HG03457 (cell line): ENCODE data around the gene EYA3.

ENCODE experiments used
- ATAC-seq: cut with Tn5 transposase; IDR thresholded peaks from one replicate; pipeline ENCODE4 v1.9.1; 2021; ENCODE audit warnings: moderate number of reproducible peaks; ENCODE audit not compliant: unreplicated experiment

EYA3 gene

GRCh38 chr1:28088168-28088961 lies at the start of gene EYA3:
Gene EYA3 (minus strand): TSS chr1:28088610. CDS start chr1:28058026, 30,584 bp downstream.
- ATAC-seq: peak; percentile 76

GRCh38 chr1:28136922-28137613 lies 48.7 kb upstream of the EYA3 start:
- no peak for ATAC-seq

- no peak for ATAC-seq
Observed at GRCh38 chr1:28136169-28136921, 47.9 kb upstream of the EYA3 start.

- ATAC-seq: no peak
Observed at GRCh38 chr1:28135371-28136168, 47.2 kb upstream of the EYA3 start.

GRCh38 chr1:28134651-28135207 lies 46.3 kb upstream of the EYA3 start:
- ATAC-seq: no peak

- ATAC-seq: no peak
Observed at GRCh38 chr1:28132171-28133167, 44.1 kb upstream of the EYA3 start.

- no peak for ATAC-seq
Observed at GRCh38 chr1:28130901-28131300, 42.5 kb upstream of the EYA3 start.

- ATAC-seq: no peak
Observed at GRCh38 chr1:28129150-28129549, 40.7 kb upstream of the EYA3 start.

- ATAC-seq: peak; percentile 58
Observed at GRCh38 chr1:28127617-28128257, 39.3 kb upstream of the EYA3 start.

- no peak for ATAC-seq
Observed at GRCh38 chr1:28126783-28127490, 38.5 kb upstream of the EYA3 start.

- ATAC-seq: no peak
Observed at GRCh38 chr1:28126212-28126611, 37.8 kb upstream of the EYA3 start.

GRCh38 chr1:28123461-28123961 lies 35.1 kb upstream of the EYA3 start:
- ATAC-seq: no peak

GRCh38 chr1:28122183-28122582 lies 33.8 kb upstream of the EYA3 start:
- no peak for ATAC-seq

- no peak for ATAC-seq
Observed at GRCh38 chr1:28119556-28119955, 31.1 kb upstream of the EYA3 start.

- no peak for ATAC-seq
Observed at GRCh38 chr1:28118640-28119307, 30.4 kb upstream of the EYA3 start.

GRCh38 chr1:28115267-28115666 lies 26.9 kb upstream of the EYA3 start:
- no peak for ATAC-seq

GRCh38 chr1:28114844-28115243 lies 26.4 kb upstream of the EYA3 start:
- ATAC-seq: no peak

GRCh38 chr1:28113242-28113572 lies 24.8 kb upstream of the EYA3 start:
- ATAC-seq: no peak
